GM12878 (cell line): ENCODE data around the gene OCLN. TPM values are rescaled to one million over a fixed set of nuclear protein-coding genes. Genes with fewer than 3 reads are reported as not detected.

Source experiments
- ATAC-seq: fragments of 200-7000 bp; cut with Tn5 transposase; 3 replicates; pipeline ENCODE4 v1.9.1; 2020; ENCODE audit warnings: mild to moderate bottlenecking, moderate library complexity
- BruUV-seq: library from RNA; stranded (reverse); fragments of 400-500 nt; replicated peaks from 2 replicates; lab custom pipeline; 2021; lab: Mats Ljungman, UMichigan
- CTCF ChIA-PET: fragments of 300-600 bp; sonication (Branson Sonifier 250); formaldehyde crosslinking; extraction: SDS; loops from one replicate; lab custom pipeline; 2021; ENCODE audit warnings: inconsistent platforms; lab: Yijun Ruan, JAX
- POLR2A ChIA-PET: fragments of 350-600 bp; formaldehyde crosslinking; extraction: SDS; loops from one replicate; lab custom pipeline; 2021; ENCODE audit warnings: inconsistent platforms; lab: Charles Lee
- RAD21 ChIA-PET: fragments of 300-600 bp; sonication (Branson Sonifier 250); formaldehyde crosslinking; loops from one replicate; lab custom pipeline; 2023; ENCODE audit warnings: antibody characterized with exemption; ENCODE audit not compliant: unreplicated experiment; lab: Charles Lee
- SMC1A ChIA-PET: fragments of 300-600 bp; sonication (Branson Sonifier 250); formaldehyde crosslinking; loops from one replicate; lab custom pipeline; 2023; ENCODE audit not compliant: unreplicated experiment, uncharacterized antibody; lab: Charles Lee
- DNase-seq: peaks from one replicate; pipeline ENCODE4 v3.0.0-alpha.2; 2011; ENCODE audit warnings: low read depth, low spot score
- FAIRE-seq: peaks from 3 replicates; lab custom pipeline; 2011; peaks lifted over from hg19 to GRCh38; lab: Jason Lieb, UNC
- H2AFZ ChIP-seq: 2 replicates; pipeline ENCODE4 v1.6.0; 2011; ENCODE audit warnings: low read depth, low read length, control low read depth; ENCODE audit not compliant: control insufficient read depth
- H3K27ac ChIP-seq: 2 replicates; pipeline ENCODE4 v1.5.1; 2011; ENCODE audit warnings: control low read depth; ENCODE audit not compliant: control insufficient read depth, insufficient read depth
- H3K27me3 ChIP-seq, 2 experiments: replicated peaks in 1 of 2; 2 replicates each; pipeline versions ENCODE4 v1.6.0 to v1.6.1; 2011; ENCODE audit warnings: low read length in 1 of 2; ENCODE audit not compliant: control insufficient read depth in 2 of 2, insufficient read depth in 2 of 2
- H3K36me3 ChIP-seq, 2 experiments: 2 replicates each; pipeline ENCODE4 v1.5.1; 2011; ENCODE audit warnings: low read length in 1 of 2; ENCODE audit not compliant: control insufficient read depth in 2 of 2, insufficient read depth in 2 of 2
- H3K4me1 ChIP-seq: 2 replicates; pipeline ENCODE4 v1.6.1; 2011; ENCODE audit warnings: mild to moderate bottlenecking, low read length, moderate library complexity, mixed read lengths; ENCODE audit not compliant: control insufficient read depth, insufficient read depth
- H3K4me2 ChIP-seq: 2 replicates; pipeline ENCODE4 v1.6.0; 2011; ENCODE audit warnings: control low read depth; ENCODE audit not compliant: control insufficient read depth, insufficient read depth
- H3K4me3 ChIP-seq: fragments of 200-600 bp; sonication (generic); 2 replicates; pipeline ENCODE4 v1.5.1; 2016
- H3K79me2 ChIP-seq: 2 replicates; pipeline ENCODE4 v1.6.0; 2011; ENCODE audit warnings: low read length; ENCODE audit not compliant: control insufficient read depth, insufficient read depth
- H3K9ac ChIP-seq: 2 replicates; pipeline ENCODE4 v1.8.0; 2011; ENCODE audit warnings: low read length, control low read depth, mixed read lengths; ENCODE audit not compliant: control insufficient read depth, insufficient read depth
- H3K9me3 ChIP-seq: replicated peaks from 3 replicates; pipeline ENCODE4 v1.5.1; 2011; ENCODE audit warnings: mild to moderate bottlenecking, low read length; ENCODE audit not compliant: control insufficient read depth, insufficient read depth
- H4K20me1 ChIP-seq: 2 replicates; pipeline ENCODE4 v1.6.0; 2011; ENCODE audit not compliant: control insufficient read depth, insufficient read depth
- BCLAF1 ChIP-seq: fragments of 450-650 bp; IDR thresholded peaks from 2 replicates; pipeline ENCODE4 v1.6.1; 2017; ENCODE audit warnings: antibody characterized with exemption, mild to moderate bottlenecking, moderate library complexity
- CHD1 ChIP-seq: IDR thresholded peaks from 2 replicates; pipeline ENCODE4 v1.6.1; 2012; ENCODE audit warnings: low read depth, low read length, improper control_type of control experiment
- IKZF2 ChIP-seq, 2 experiments: fragments of 450-650 bp; IDR thresholded peaks; 2 replicates each; pipeline ENCODE4 v1.6.1; 2017; ENCODE audit warnings: mild to moderate bottlenecking in 2 of 2, moderate library complexity in 2 of 2
- JUNB ChIP-seq: IDR thresholded peaks from 2 replicates; pipeline ENCODE4 v1.6.1; 2016; ENCODE audit warnings: antibody characterized with exemption, mild to moderate bottlenecking
- KDM1A ChIP-seq: fragments of 200-600 bp; sonication (generic); IDR thresholded peaks from 2 replicates; pipeline ENCODE4 v1.6.1; 2016; ENCODE audit warnings: borderline replicate concordance
- MLLT1 ChIP-seq: fragments of 450-650 bp; IDR thresholded peaks from 2 replicates; pipeline ENCODE4 v1.6.1; 2016; ENCODE audit warnings: mild to moderate bottlenecking
- PML ChIP-seq: IDR thresholded peaks from 2 replicates; pipeline ENCODE4 v1.6.1; 2012; ENCODE audit warnings: low read length, inconsistent platforms
- POLR2A ChIP-seq: IDR thresholded peaks from 2 replicates; pipeline ENCODE4 v1.6.1; 2011; ENCODE audit warnings: low read depth, mild to moderate bottlenecking, low read length
- POLR2AphosphoS5 ChIP-seq: IDR thresholded peaks from 2 replicates; pipeline ENCODE4 v1.6.1; 2011; ENCODE audit warnings: mild to moderate bottlenecking, low read length, inconsistent platforms
- RB1 ChIP-seq: fragments of 450-650 bp; formaldehyde crosslinking; IDR thresholded peaks from 2 replicates; pipeline ENCODE4 v1.6.1; 2017; ENCODE audit warnings: mild to moderate bottlenecking, borderline replicate concordance
- RELA ChIP-seq: fragments of 450-650 bp; IDR thresholded peaks from 2 replicates; pipeline ENCODE4 v1.8.0; 2014; ENCODE audit warnings: borderline replicate concordance; ENCODE audit not compliant: partially characterized antibody
- TAF1 ChIP-seq: IDR thresholded peaks from 2 replicates; pipeline ENCODE4 v1.6.1; 2011; ENCODE audit warnings: mild to moderate bottlenecking, low read depth, low read length, borderline replicate concordance
- WGBS: methylation state at CpG from one replicate; pipeline ENCODE4 v1.1.6; 2016; ENCODE audit warnings: low lambda C conversion rate; ENCODE audit not compliant: insufficient replicate concordance, insufficient coverage; ENCODE audit errors: missing lambda C conversion rate; 5-methylcytosine and 5-hydroxymethylcytosine counted together
- in situ Hi-C: fragments of 300-500 bp; cut with MboI; formaldehyde crosslinking; loops from 9 replicates; pipeline ENCODE4 v1.14.3; 2018; ENCODE audit warnings: mixed read lengths
- intact Hi-C: fragments of 100-400 bp; cut with micrococcal nuclease; formaldehyde crosslinking; loops from one replicate; pipeline ENCODE4 v1.14.2; 2022; ENCODE audit not compliant: unreplicated experiment
- polyA plus RNA-seq, 11 experiments: library from polyadenylated mRNA; depleted of rRNA in 4 of 11; unstranded in 6 of 11; stranded (reverse) in 5 of 11; fragments of >200 nt; fragmentation: Nextera tagmentation in 4 of 11; fragmentation: Illumina TruSeq in 1 of 11; extraction: Ambion mirVana in 4 of 11; extraction: Trizol in 1 of 11; gene quantifications; 1 replicate in 1 of 11; 2 replicates in 10 of 11; pipeline versions ENCODE4 v1.2.1 to v1.2.3, GENCODE V29; 2011 to 2016; ENCODE audit warnings: inconsistent platforms in 2 of 11, missing spikeins in 2 of 11, low read depth in 1 of 11
- total RNA-seq, 4 experiments: library from RNA; depleted of rRNA in 3 of 4; stranded (reverse); fragments of >200 nt in 3 of 4; fragmentation: Illumina TruSeq in 1 of 4; extraction: Trizol in 1 of 4; gene quantifications; 2 replicates each; pipeline versions ENCODE4 v1.2.1 to v1.2.3, GENCODE V29; 2013 to 2021
- TF ChIP-seq, protein P1 (sequence below): fragments of 450-650 bp; IDR thresholded peaks from 2 replicates; pipeline ENCODE4 v1.6.1; 2016; ENCODE audit warnings: mild to moderate bottlenecking
- TF ChIP-seq, protein P2 (sequence below): fragments of 450-650 bp; IDR thresholded peaks from 2 replicates; pipeline ENCODE4 v1.6.1; 2017; ENCODE audit warnings: borderline replicate concordance

Gene OCLN
- total and polyA plus RNA-seq, 10 of the 15 experiments (the other 5 are each of a cell fraction or from before 2014, with no cell fraction given): 2.0 to 26.5 (median 17.0) TPM

- no peaks in the 10 kb centered on the region for H3K9me3 ChIP-seq
- peak overlapping the region; percentile 79 for H3K9ac ChIP-seq
- H3K27ac ChIP-seq: peak overlapping the region; percentile 57
- no peaks in the 10 kb centered on the region for H3K36me3 ChIP-seq
- H3K4me2 ChIP-seq: peak overlapping the region; percentile 86
- ChIA-PET CTCF (no interaction called here), POLR2A (interaction anchor here (1.1 kb wide), 1 partner anchor 399 kb away, joined by 3 read pairs; the partner anchor contains the start of gene SLC30A5), SMC1A (interaction anchor here (1.0 to 1.7 kb wide), 4 partner anchors 12 to 121 kb away, joined by 3 to 4 read pairs (median 4); no protein-coding TSS in a partner anchor), RAD21 (interaction anchor here (1.0 kb wide), 1 partner anchor 60 kb away, joined by 4 read pairs; no protein-coding TSS in a partner anchor)
- DNase-seq (no peak), ATAC-seq (peak; percentile 67), FAIRE-seq (no peak)
- in situ Hi-C loops (no loop called here), intact Hi-C loops (loop anchor here (2.0 to 10.0 kb wide), 4 partner anchors 60 to 398 kb away; partner anchors contain the start of genes MARVELD2 and SLC30A5)
- peak overlapping the region; percentile 92 for H2AFZ ChIP-seq
- H3K27me3 ChIP-seq: no peaks in the 10 kb centered on the region; a peak in 1 of 4 replicates
- no peaks in the 10 kb centered on the region for H4K20me1 ChIP-seq
- peaks cover 34% of the 10 kb centered on the region for H3K79me2 ChIP-seq
- peak overlapping the region; percentile 97 for H3K4me3 ChIP-seq
- H3K4me1 ChIP-seq: peaks cover 7% of the 10 kb centered on the region; the same call in 1 of the 2 replicates
- TF ChIP-seq BCLAF1 (no peak), PML (peak; percentile 41; the same call in 1 of the 2 replicates), TAF1 (0 out of 2 replicates have a peak, but pooled peaks have one; percentile 25), POLR2AphosphoS5 (peak; percentile 35; the same call in 1 of the 2 replicates), CHD1 (no peak), KDM1A (no peak), IKZF2 (IDR thresholded peaks at IDR 0.05) (peak in 1 of 2 experiments; percentile 16; a peak in 1 of 4 replicates), POLR2A (peak; percentile 57; the same call in 1 of the 2 replicates), MLLT1 (0 out of 2 replicates have a peak, but pooled peaks have one; percentile 20), RB1 (peak; percentile 15; the same call in 1 of the 2 replicates), JUNB (no peak), RELA (no peak)
- TF ChIP-seq, protein P1, sequence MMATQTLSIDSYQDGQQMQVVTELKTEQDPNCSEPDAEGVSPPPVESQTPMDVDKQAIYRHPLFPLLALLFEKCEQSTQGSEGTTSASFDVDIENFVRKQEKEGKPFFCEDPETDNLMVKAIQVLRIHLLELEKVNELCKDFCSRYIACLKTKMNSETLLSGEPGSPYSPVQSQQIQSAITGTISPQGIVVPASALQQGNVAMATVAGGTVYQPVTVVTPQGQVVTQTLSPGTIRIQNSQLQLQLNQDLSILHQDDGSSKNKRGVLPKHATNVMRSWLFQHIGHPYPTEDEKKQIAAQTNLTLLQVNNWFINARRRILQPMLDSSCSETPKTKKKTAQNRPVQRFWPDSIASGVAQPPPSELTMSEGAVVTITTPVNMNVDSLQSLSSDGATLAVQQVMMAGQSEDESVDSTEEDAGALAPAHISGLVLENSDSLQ: 0 out of 2 replicates have a peak, but pooled peaks have one; percentile 12
- TF ChIP-seq, protein P2, sequence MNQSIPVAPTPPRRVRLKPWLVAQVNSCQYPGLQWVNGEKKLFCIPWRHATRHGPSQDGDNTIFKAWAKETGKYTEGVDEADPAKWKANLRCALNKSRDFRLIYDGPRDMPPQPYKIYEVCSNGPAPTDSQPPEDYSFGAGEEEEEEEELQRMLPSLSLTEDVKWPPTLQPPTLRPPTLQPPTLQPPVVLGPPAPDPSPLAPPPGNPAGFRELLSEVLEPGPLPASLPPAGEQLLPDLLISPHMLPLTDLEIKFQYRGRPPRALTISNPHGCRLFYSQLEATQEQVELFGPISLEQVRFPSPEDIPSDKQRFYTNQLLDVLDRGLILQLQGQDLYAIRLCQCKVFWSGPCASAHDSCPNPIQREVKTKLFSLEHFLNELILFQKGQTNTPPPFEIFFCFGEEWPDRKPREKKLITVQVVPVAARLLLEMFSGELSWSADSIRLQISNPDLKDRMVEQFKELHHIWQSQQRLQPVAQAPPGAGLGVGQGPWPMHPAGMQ: no peak
- no TSS peak for BruUV-seq
- WGBS: 3% methylated on average over 38 of the region's 42 CpGs
Observed at GRCh38 chr5:69492923-69493395, 369 bp downstream of the OCLN start.
